Tibial nerve (tissue), 4 donors: ENCODE measurements around the gene RASSF1.

Experiments
- CTCF ChIP-seq, 5 experiments: fragments of 200-600 bp in 3 of 5; fragments of 450-650 bp in 2 of 5; sonication (generic) in 3 of 5; IDR thresholded peaks; one replicate each; pipeline ENCODE4 v1.5.1; 2016 to 2019; ENCODE audit warnings: antibody characterized with exemption in 5 of 5, mild to moderate bottlenecking in 3 of 5, moderate library complexity in 2 of 5
- EP300 ChIP-seq, 2 donors: sonication (generic); formaldehyde crosslinking; IDR thresholded peaks; one replicate each; pipeline ENCODE4 v1.6.1; 2017; ENCODE audit warnings: antibody characterized with exemption in 2 of 2, mild to moderate bottlenecking in 1 of 2
- POLR2A ChIP-seq, 2 donors: fragments of 450-650 bp; IDR thresholded peaks; one replicate each; pipeline ENCODE4 v1.6.1; 2017; ENCODE audit warnings: antibody characterized with exemption in 2 of 2, mild to moderate bottlenecking in 2 of 2, moderate library complexity in 2 of 2

- TF ChIP-seq CTCF (IDR thresholded peaks at IDR 0.05): no peak
- TF ChIP-seq POLR2A (IDR thresholded peaks at IDR 0.05): no peak
- no peak for TF ChIP-seq EP300 (IDR thresholded peaks at IDR 0.05)
Observed at GRCh38 chr3:50330330-50330729, 10.3 kb downstream of the RASSF1 start.
